Cardiac fibroblast (primary cell): Measurements from ENCODE around the gene ACKR3.
A peak's percentile ranks its signal among the peaks of the same experiment; 100 is the strongest.

ENCODE experiments used
- DNase-seq, 2 donors: peaks; one replicate each; pipeline versions ENCODE4 v3.0.0 to v3.0.0-alpha.2; 2010; ENCODE audit warnings: low read depth in 2 of 2
- H3K4me3 ChIP-seq, 2 donors: replicated peaks in 1 of 2; 1 replicate in 1 of 2; 2 replicates in 1 of 2; pipeline ENCODE4 v1.5.1; 2011; ENCODE audit warnings: low read depth in 2 of 2, low read length in 2 of 2, mild to moderate bottlenecking in 2 of 2, moderate library complexity in 1 of 2
- TF ChIP-seq, protein P1 (sequence below): IDR thresholded peaks from one replicate; pipeline ENCODE4 v1.5.1; 2011; ENCODE audit warnings: low read depth, mild to moderate bottlenecking, low read length, inconsistent platforms

Gene ACKR3

DNA sequence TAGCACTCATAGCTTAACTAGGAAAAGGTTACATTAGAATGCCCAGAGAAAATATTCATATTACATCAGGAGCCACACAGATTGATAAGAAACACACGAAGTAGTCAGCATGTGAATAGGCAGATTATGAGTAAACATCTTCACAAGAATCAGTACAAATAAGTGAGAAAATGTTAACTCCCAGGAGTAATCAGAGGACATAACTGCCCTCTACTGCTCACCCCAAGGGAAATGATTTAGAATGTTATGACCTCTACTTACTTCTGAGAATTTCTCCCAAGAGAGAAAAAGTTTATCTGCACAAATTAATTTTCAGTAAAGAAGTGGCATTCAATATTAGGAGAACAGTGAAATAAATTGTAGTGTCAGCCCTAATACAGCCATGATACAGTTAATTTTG, 39.1 kb upstream of the ACKR3 start:
- DNase-seq = no peak
- H3K4me3 ChIP-seq = no peak overlapping the region
- TF ChIP-seq, protein P1, sequence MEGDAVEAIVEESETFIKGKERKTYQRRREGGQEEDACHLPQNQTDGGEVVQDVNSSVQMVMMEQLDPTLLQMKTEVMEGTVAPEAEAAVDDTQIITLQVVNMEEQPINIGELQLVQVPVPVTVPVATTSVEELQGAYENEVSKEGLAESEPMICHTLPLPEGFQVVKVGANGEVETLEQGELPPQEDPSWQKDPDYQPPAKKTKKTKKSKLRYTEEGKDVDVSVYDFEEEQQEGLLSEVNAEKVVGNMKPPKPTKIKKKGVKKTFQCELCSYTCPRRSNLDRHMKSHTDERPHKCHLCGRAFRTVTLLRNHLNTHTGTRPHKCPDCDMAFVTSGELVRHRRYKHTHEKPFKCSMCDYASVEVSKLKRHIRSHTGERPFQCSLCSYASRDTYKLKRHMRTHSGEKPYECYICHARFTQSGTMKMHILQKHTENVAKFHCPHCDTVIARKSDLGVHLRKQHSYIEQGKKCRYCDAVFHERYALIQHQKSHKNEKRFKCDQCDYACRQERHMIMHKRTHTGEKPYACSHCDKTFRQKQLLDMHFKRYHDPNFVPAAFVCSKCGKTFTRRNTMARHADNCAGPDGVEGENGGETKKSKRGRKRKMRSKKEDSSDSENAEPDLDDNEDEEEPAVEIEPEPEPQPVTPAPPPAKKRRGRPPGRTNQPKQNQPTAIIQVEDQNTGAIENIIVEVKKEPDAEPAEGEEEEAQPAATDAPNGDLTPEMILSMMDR = no peak

- no peak for DNase-seq
- TF ChIP-seq, protein P1 = no peak
- H3K4me3 ChIP-seq = no peak overlapping the region
These were observed 38.4 kb upstream of the ACKR3 start for GRCh38 chr2:236531195-236531594.

- DNase-seq = no peak
- TF ChIP-seq, protein P1 = no peak
- H3K4me3 ChIP-seq = no peak overlapping the region
These were observed 37.6 kb upstream of the ACKR3 start for GRCh38 chr2:236531996-236532395.

- no peak overlapping the region for H3K4me3 ChIP-seq
- no peak for DNase-seq
- TF ChIP-seq, protein P1 = no peak
These were observed 36.3 kb upstream of the ACKR3 start for GRCh38 chr2:236533343-236533742.

GRCh38 chr2:236535024-236535423, 34.6 kb upstream of the ACKR3 start:
- no peak overlapping the region for H3K4me3 ChIP-seq

DNA sequence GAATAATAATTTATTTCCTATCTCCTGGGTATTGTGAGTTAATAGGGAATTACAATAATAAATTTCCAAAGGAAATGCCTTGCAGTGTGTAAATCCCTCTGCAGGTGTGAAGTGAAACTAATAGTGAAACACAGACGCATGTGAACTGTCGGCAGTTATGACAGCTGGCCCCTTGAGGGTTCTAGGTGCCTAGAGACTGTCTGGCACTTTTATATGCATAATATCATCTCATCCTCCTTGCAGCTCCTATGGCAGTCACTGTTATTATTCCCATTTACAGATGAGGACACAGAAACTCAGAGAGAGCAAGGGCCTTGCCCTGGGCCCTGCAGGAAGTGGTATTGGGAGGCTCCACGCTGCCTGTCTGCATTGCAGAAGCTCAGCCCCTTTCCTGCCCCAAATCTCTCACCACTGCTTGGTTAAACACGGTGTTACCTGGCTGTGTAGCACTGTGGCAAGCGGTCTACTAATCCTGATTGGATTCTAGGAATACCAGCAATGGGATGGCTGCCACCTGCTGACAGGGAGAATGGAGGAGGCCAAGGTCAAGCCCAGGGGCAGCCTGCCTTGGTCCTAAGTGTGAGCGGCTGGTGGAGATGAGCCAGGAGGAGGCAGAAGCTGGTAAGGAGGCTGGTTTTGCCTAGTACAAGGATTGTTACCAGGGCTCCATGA, 32.8 kb upstream of the ACKR3 start:
- no peak overlapping the region for H3K4me3 ChIP-seq
- TF ChIP-seq, protein P1 = no peak
- DNase-seq = no peak

More at GRCh38 chr2:236535024-236535423, 34.6 kb upstream of the ACKR3 start:
- DNase-seq = peak; percentile 33 to 64
- TF ChIP-seq, protein P1 = no peak

DNA sequence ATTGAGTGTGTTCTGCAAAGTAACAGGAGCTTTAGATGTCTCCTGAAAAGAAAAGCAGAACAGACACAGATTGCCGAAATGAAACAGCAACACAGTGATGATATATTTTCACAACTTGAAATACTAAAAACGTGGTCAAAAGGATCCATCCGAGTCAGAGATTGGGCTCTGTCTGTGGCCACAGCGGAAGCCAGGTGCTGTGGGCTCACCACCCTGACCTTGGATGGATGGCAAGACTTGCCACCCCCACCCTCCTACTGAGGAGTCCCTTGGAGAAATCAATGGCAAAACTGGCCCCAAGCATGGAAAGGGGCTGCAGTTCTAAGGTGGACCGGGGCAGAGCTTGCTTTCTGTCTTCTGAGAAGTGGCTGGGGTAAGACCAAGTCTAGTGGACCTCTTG, 31.4 kb upstream of the ACKR3 start:
- H3K4me3 ChIP-seq = no peak overlapping the region
- TF ChIP-seq, protein P1 = no peak
- no peak for DNase-seq
